PC-3 (cell line): ENCODE measurements around the gene TMC2.

Experiments used
- EZH2 ChIP-seq: fragments of 300-600 bp; sonication (generic); IDR thresholded peaks from one replicate; pipeline ENCODE4 v1.6.1; 2017; ENCODE audit warnings: antibody characterized with exemption, mild to moderate bottlenecking, low read length; ENCODE audit not compliant: unreplicated experiment
- EZH2phosphoT487 ChIP-seq: fragments of 300-600 bp; sonication (generic); IDR thresholded peaks from 2 replicates; pipeline ENCODE4 v1.6.1; 2018; ENCODE audit warnings: mild to moderate bottlenecking, antibody characterized with exemption, low read length, borderline replicate concordance
- TF ChIP-seq, protein P1 (sequence below): fragments of 300-600 bp; sonication (generic); conservative IDR thresholded peaks from 2 replicates; pipeline ENCODE4 v1.5.1; 2017; ENCODE audit warnings: antibody characterized with exemption, low read depth, mild to moderate bottlenecking, low read length

DNA sequence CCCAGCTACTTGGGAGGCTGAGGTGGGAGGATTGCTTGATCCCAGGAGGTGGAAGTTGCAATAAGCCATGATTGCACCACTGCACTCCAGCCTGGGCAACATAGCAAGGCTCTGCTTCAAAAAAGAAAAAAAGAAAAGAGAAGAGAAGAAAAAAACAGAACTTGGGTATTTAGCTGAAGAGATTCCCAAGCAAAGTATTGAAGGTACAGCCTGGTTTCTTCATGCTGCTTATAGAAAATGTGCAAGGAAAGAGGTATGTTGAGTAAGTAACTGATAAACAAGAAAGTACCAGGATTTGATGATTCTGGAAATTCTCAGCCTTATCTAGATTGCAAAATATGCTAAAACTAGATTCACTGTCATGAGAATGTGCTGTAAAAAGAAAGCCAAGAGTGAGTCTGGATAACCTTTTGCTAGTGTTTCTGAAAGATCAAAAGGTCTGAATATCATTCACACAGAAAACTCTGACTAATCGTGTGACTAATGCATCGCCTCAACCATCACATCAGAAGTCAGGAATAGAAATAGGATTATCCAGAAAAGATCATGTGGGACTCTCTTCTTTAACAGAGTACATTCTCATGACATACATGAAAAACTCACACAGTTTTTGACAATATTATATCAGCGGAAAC lies 83.7 kb downstream of the TMC2 start:
- TF ChIP-seq, protein P1, sequence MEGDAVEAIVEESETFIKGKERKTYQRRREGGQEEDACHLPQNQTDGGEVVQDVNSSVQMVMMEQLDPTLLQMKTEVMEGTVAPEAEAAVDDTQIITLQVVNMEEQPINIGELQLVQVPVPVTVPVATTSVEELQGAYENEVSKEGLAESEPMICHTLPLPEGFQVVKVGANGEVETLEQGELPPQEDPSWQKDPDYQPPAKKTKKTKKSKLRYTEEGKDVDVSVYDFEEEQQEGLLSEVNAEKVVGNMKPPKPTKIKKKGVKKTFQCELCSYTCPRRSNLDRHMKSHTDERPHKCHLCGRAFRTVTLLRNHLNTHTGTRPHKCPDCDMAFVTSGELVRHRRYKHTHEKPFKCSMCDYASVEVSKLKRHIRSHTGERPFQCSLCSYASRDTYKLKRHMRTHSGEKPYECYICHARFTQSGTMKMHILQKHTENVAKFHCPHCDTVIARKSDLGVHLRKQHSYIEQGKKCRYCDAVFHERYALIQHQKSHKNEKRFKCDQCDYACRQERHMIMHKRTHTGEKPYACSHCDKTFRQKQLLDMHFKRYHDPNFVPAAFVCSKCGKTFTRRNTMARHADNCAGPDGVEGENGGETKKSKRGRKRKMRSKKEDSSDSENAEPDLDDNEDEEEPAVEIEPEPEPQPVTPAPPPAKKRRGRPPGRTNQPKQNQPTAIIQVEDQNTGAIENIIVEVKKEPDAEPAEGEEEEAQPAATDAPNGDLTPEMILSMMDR, result no peak
- TF ChIP-seq EZH2 (no peak), EZH2phosphoT487 (no peak)
